GF-D8 (cell line): ENCODE data around the gene REC114.
"Not testable (repeated sequence)": the region's sequence is repeated elsewhere in the genome, so short reads cannot be mapped to it uniquely, and the experiment has no call there.

Experiments used
- DNase-seq: peaks from one replicate; lab custom pipeline; 2025; lab: John Stamatoyannopoulos, UW

Gene REC114

GRCh38 chr15:73575636-73576247, 132.8 kb downstream of the REC114 start:
- no peak for DNase-seq

DNA sequence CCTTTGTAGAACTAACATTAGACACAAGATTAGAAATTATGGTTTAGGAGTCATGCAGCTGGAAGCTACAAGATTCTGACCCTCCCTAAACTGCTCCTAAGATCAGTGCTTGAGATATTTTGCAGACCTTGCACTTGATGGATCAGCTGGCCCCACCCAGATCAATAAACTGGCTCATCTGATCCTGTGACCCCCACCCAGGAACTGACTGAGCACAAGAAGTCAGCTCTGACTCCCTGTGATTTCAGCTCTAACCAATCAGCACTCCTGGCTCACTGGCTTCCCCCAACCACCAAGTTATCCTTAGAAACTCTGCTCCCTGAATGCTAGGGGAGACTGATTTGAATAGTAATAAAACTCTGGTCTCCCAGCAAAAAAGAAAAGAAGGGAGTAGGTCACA, 134.6 kb downstream of the REC114 start:
- DNase-seq, result not testable (repeated sequence)

DNA sequence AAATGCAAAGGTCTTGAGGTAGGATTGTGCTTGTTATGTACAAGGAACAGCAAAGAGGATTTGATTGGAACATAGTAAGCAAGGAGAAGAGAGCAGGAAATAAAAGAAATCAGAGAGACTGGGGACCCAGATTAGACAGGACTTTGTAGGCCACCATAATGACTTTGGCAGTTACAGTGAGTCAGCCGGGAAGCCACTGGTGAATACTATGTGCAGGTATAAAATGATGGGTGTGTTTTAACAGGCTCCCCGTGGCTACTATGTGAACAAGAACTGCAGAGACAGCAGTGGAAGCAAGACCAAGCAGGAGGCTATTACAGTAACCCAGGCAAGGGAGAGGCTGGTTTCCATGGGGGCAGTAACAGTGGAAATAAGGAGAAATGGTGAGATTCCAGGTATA, 135.1 kb downstream of the REC114 start:
- DNase-seq, result no peak

DNA sequence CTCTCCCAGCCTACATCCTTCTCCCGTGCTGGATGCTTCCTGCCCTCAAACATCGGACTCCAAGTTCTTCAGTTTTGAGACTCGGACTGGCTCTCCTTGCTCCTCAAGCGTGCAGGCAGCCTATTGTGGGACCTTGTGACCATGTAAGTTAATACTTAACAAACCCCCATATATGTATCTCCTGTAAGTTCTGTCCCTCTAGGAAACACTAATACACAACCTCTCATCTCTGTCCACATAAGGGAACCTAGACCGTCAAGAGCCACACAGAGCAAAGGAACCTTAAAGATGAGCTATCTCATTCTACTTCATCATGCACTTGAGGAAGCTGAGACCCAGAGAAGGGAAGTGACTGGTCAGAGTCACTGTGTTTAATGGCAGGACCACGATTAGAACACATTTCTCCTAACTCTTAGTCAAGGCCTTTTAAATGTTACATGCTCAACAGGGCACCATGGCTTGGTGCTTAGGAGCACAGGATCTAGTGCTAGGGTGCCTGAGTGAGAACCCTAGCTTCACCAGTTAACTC, 140.0 kb downstream of the REC114 start:
- no peak for DNase-seq

- DNase-seq, result no peak
These were observed 140.6 kb downstream of the REC114 start for GRCh38 chr15:73583544-73583943.

DNA sequence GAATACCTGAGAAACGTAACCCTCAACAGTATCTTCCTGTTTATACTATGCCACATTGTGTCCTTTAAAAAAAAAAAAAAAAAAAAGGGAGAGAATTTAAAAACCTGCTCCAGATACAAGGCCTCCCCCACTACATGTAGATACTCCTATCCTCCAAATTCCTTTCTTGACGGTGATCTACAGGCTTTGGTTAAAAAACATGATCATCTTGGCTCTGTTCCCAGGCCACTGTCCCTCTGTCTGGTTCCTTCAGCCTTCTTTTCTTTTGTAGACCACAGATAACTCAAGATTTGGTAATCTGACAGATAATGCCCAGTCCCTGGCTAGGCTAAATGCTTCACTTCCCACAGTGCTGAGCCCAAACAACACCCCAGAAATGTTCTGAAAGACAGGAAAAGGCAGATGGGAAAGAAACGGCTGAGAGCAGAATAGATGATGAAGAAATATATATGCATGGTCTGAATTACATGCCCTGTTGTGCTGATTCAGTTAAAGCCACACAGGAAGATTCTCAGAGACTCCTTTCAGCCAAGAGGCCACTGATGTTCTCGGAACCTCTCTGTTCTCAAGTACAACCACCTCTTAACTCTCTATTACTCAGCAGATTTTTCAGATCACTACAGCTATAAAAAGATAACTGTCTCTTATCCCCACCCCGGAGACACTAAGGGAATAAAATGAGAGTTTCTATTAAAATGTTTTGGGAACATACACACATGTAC, 141.9 kb downstream of the REC114 start:
- DNase-seq, result no peak

GRCh38 chr15:73585871-73586654, 143.1 kb downstream of the REC114 start:
- DNase-seq, result no peak

DNA sequence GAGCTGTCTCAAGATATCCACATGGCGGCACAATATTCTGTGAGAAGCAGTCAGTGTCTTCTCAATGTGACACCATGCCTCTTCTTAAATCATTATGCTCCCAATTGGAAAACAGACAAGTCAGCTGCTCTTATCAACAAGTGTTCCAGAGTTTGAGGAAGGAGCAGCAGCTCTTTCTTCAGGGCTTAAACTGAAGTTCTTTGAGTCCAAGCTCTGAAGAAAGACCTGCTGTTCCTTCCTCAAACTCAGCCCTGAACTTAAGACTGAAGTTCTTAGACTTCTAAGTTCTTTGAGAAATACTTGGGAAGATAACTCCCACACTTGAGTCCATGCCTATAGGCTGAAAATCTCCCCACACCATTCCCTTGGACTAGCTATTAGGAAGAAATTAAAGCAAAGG, 146.8 kb downstream of the REC114 start:
- DNase-seq, result no peak

GRCh38 chr15:73590263-73590662, 147.3 kb downstream of the REC114 start:
- DNase-seq, result no peak

DNA sequence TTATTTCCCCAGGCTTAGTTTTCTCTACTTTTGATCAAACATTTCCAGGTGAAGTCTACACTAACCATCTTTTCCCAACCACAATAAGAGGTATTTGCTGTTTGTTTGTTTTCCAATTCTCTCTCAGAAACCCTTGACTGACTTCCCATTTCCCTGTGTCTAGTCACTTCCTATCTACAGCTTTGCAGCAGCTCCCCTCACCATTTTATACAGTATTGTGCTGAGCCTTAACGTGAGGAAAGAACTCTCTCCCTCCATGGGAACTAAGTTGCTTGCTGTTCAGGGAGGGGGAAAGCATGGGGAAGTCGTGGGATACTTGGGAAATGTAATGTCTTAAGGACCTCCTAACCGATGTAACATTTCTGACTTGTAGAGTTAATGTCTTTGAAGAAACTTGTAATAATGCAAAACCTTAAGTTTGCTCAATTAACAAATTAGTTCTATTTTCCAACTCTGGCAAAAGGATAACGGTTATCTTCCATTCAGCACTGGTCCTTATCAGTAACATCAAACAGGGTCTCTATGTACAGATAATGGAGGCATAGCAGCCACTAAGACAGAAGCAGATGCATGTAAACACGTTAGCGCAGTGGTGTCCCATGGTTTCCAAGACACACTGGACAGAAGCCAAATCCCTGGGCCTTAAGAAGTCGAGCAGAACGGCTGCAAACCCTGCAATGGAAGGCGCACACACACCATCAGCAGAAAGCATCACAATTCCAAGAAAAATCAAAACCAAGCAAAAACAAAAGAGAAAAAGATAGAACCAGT, 150.5 kb downstream of the REC114 start:
- DNase-seq, result no peak

DNA sequence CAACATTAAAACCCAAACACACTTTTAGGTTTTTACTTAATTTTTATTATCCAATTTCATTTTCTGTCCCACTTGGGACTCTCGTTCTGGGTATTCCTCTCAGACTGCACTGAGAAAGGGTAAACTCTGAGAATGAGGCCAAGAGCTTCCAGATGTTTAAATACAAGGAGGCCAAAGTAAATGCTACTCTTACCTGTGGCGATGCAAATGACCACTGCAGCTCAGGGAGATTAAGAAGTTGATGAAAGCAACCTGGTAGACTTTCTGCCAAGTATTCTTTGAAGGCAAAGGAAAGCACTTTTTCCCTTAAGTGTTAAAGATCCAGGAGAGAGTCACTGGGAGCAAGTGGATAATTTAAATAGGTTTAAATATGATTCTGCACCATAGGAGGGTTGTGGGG, 151.1 kb downstream of the REC114 start:
- DNase-seq, result no peak

DNA sequence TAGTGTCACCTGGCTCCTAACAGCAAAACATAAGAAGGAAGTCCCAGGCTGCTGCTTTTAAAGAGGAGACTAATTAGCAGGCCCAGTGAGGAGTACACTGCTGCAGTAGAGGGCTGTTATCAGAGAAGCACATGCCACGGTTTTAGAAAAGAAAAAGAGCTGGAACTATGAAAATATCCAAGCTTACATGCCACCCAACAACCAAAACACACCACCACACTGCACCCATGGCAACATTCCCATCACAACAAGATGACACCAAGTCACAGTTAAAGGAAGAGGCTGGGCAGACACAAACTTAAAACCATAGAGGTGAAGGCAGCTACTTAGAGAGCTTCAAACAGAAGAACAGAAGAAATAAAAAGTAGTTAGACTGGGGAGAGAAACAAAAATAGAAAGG, 153.2 kb downstream of the REC114 start:
- DNase-seq, result no peak

GRCh38 chr15:73597036-73597638, 154.2 kb downstream of the REC114 start:
- no peak for DNase-seq

DNA sequence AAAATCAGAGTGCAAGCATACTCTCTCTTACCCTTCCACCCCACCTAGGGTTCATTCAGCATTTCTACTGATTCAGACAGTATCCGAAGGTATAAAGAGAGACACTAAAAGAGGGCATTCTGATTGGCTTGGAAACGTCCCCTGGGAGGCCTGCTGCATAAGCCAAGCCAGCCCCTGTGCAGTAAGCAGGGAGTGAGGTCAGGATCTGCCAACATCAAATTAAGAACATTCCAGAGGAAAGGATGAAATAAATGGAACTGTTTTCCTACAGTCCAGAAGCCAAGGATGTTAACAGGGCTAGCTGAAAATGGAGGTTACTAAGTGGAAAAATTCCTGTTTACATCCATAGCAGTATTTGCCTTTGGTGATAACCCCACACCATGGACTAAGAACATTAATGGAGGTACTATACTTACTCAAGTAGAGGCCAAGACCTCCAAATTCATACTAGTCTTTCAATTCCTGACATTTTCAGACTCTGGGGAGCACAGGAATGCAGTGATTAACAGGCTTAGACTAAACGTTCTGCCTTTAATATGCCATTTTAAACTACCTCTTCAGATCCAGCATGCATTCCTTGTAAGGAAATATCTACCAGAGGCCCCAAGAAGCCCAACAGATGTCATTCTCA, 155.7 kb downstream of the REC114 start:
- DNase-seq, result no peak

DNA sequence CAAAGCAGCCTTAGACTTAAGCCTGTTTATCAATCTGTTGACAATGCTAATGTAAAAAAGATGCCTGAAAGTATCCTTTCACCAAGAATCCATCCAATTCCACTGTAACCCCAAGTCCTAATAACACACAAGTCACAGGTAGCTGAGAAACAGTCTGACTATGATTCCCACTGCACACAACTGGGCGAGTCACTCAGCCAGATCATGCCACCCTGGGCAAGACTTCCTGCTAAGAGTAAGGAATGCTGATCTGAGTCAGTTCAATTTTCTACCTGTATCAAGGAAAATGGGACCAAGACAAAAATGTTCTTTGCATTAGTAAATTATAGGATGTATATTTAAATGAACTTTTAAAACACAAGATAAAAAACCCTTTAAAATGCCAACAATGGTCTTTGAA, 157.0 kb downstream of the REC114 start:
- DNase-seq, result no peak

GRCh38 chr15:73600413-73601335, 157.7 kb downstream of the REC114 start:
- DNase-seq, result no peak

DNA sequence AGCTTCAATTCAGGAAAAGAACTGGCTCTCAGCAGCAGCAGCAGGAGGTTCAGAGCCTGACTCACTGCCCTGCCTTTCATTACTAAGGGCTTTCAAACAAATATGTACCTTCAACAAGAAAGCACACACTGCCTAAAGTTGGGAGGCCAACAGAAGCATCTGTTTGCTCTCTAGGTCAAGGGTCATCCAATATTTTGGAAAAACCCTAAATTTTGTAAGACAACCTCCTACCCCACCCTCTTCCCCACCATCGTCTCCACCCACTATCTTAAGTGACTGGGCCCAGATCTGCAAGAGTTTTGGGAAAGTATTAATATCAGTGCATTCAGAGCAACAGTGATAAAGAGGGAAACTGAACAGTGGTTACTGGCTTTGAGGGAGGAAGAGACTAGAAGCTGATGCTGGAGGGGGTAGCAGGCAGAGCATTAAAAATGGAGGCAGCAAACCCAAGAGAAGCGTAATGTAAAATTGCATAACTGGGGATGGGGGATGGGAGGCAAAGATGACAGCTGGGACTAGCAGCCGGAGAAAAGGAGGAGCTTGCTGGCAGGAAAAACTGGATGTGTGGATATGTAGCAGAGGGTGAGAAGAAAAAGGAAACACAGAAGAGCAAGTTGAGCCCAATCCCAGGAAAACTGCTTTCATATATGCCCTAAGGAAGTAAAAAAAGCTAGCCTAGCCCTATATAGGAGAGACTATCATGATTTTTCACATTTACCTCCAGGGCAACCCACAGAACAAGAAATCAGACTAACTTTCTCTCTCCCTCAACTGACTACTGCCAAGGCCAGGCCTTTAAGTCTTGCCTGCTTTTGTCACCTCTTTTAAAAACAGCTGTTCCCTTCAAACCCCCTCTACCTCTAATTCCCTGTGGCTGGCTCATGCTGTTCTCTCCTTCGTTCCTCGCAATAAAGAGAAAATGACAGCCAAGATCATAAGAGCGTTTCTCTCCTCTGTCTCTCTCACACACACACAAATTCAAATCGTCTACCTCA, 158.8 kb downstream of the REC114 start:
- DNase-seq, result no peak

- no peak for DNase-seq
These were observed 159.5 kb downstream of the REC114 start for GRCh38 chr15:73602446-73602843.

GRCh38 chr15:73602992-73603391, 160.0 kb downstream of the REC114 start:
- no peak for DNase-seq
